SHP77 (cell line): ENCODE data around the gene TCL1A.
"Not testable (repeated sequence)": the region's sequence is repeated elsewhere in the genome, so short reads cannot be mapped to it uniquely, and the experiment has no call there.

Source experiments
- DNase-seq, 2 experiments: peaks; one replicate each; lab custom pipeline; 2025; lab: John Stamatoyannopoulos, UW

Gene TCL1A

DNA sequence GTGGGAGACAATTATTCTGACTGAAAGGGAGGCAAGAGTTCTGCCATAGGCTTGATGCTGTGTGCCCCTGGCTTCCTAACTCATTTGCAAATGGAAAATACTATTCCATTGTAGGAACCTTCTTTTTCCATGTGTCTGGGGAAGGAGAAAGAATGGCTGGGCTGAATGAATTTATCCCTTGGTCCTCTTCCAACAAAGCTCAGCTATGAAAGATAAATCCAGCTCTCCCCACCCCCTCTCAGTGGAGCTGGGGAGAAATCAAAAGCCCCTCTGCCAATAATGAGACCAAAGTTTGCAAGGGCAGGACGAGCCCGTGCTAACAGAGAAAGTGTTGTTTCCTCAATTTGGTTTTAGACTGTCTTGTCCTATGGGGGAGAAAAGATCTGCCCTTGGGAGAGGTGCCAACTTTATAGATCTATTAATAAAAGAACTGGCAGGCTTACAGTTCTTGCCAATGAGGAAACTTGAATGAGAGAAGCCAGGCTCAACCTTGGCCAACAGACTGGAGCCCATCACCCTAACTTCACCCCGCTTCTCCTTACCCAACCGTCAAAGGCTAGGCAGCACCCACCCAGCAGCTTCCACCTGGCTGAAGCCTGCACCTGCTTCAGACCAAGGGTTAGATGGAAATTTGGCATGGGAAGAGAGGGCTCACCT is 36.6 kb downstream of the TCL1A start:
- no peak for DNase-seq

DNA sequence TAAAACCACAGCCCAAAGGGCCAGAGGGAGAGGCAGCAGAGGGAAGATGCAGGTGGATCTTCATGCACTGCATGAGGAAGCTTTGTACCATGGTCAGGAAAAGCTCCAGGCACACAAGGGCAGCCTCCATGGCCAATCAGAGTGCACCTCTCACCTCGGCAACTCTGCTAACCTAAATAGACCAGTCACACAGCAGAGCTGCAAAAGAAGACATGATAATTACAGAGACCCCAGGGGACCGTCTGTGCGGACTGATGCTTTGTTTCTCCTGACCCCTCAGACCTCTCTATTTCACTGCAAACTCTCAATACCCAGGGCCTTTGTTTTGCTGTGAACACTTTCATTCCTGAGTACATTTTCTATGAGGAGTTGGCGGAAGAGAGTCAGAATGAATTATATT is 38.4 kb downstream of the TCL1A start:
- DNase-seq = no peak

DNA sequence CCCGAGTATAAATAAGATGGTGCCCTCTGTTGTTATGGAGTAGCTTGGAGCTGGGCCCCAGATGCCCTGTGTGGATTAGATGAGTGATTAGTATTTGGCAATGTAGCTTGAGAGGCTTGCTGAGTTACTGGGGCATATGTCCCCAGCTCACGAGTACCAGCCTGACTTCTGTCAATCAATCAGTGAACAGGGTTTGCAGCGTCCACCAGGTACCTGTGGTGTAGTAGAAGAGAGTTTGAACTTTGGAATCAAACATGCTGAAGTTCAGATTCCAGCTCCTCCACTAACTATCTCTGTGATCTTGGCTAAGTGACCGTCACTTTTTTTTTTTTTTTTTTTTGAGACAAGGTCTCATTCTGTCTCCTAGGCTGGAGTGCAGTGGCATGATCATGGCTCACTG is 39.3 kb downstream of the TCL1A start:
- DNase-seq = no peak

DNA sequence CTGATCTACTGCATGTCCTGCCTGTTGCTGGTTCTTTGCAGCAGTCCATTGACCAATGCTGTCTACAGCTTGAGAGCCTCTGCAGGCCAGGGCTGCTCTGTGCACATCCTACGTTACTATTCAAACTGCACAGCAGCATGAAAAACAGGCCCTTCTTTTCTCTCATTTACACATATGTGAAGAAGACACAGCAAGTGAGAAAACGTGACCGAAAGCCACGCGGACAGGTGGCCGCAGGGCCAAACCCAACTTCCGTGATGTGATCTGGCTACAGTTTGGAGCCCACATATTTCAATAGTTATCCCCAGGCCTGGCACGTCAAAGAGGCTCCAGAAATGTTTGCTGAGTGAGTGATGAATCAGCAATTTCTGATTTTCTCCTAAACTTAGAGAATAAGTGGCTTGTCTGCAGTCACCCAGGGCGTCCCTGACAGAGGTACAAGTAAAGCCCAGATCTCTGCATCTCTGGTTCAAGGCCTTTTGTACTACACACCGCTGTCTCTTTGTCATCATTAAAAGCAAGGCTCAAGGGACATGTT is 45.6 kb downstream of the TCL1A start:
- DNase-seq = no peak

DNA sequence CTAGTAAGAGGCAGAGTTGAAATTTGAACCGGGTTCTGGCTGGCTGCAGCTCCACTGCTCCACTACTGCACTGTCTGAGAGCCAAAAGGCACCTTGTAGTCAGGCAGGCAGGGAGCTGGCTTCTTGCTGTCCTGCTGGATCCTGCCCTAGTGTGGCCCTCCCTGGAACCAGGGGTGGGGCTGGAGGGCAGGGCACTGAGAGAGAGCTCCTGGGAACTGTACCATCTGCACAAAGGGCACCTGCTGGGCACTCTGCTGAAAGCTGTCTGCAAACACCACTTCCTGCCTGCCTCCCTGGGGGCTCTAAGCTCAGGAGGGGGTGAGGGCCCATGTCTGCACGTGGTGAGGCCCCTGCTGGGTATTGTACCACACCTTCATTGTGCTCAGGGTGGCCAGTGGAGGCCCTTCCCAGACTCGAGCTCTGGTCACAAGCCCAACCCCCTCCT is 46.7 kb downstream of the TCL1A start:
- no peak for DNase-seq

DNA sequence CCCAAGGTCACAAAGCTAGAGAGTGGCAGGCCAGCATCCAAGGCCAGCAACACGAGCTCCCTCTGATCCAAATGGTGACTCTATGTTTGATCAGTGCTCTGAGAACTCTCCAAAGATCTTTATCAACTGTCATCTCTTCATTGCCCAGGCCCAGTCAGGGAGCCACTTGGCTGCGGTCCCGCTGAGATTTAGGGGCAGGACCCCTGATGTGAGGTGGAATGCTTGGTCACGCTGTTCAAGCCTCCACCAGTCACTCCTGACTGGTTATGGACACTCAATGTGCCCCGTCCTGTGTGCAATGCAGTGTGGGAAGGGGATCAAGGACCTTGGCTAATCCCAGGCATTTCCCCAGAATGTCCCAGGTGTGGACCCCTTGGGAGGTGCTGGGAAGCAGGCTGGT is 47.5 kb downstream of the TCL1A start:
- DNase-seq = no peak

DNA sequence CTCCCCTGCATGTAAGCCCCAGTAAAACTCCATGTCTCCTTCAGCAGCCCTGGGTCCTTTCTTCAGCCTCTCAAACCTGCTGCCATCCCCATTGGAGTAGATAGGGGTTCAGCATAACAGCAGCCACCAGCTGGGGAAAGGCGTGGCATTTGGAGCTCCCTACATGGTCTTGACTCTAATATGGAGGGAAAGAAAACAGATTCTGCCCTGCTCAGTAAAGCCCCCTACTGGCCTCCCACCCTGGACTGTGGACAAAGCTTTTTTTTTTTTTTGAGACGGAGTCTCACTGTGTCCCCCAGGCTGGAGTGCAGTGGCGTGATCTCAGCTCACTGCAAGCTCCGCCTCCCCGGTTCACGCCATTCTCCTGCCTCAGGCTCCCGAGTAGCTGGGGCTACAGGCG is 48.4 kb downstream of the TCL1A start:
- not testable (repeated sequence) for DNase-seq

DNA sequence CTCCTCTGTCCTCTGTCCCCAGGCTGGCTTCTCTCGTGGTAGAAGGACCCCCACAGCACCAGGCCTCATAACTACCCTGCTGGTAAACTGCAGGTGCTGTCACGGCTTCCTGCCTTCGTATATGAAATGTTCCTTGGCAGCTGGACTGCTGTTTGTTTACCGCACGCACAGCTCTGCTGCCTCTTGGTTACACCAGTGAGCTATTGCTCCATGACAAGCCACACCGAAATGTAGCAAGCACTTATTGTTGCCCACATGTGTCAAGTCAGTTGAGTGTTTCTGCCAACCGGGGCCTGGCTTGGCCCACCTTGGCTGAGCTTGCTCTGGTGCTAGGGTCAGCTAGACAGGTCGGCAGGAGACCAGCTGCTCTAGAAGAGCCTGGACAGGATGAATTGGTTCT is 49.4 kb downstream of the TCL1A start:
- DNase-seq = peak in 1 of 2 experiments; percentile 47

DNA sequence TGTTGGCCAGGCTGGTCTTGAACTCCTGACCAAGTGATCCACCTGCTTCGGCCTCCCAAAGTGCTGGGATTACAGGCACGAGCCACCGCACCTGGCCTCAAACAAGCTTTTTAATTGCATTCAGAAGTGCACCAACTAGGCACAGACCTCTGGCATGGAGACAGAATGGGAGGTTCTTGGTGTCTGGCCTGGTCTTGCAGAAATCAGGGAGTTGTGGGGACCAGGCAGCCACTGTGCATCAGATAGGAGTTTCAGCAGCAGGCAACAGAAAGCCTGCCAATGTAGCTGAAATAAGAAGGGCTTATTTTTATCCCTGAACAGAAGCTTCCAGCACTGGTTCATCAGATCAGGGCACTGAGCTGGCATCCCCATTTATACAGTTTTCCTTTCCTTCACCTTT is 49.9 kb downstream of the TCL1A start:
- no peak for DNase-seq

DNA sequence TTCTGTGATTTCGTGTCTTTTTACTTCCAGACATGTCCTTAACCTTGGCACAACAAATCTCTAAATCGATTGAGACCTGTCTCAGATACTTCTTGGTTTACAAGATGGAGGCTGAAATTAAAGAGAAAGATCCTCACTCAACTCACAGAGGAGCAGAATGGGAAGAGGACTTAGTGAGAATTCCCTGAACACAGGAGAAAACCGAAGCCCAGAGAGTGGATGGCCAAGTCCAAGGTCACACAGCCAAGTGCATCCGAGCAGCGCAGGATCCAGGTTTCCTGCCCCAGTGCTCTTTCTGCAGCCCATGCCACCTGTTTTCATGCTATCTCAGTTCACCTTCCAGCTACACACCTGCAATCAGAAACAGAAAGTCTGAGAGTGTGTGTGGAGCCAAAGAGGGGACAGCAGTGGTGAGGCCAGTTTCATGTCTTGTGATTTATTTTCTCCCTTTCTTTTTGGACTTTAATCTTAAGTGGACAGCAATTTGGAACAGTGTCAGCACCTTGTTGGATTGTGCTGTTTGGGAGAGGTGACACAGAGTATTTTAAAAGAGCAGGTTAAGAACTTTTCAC is 50.6 kb downstream of the TCL1A start:
- DNase-seq = no peak

DNA sequence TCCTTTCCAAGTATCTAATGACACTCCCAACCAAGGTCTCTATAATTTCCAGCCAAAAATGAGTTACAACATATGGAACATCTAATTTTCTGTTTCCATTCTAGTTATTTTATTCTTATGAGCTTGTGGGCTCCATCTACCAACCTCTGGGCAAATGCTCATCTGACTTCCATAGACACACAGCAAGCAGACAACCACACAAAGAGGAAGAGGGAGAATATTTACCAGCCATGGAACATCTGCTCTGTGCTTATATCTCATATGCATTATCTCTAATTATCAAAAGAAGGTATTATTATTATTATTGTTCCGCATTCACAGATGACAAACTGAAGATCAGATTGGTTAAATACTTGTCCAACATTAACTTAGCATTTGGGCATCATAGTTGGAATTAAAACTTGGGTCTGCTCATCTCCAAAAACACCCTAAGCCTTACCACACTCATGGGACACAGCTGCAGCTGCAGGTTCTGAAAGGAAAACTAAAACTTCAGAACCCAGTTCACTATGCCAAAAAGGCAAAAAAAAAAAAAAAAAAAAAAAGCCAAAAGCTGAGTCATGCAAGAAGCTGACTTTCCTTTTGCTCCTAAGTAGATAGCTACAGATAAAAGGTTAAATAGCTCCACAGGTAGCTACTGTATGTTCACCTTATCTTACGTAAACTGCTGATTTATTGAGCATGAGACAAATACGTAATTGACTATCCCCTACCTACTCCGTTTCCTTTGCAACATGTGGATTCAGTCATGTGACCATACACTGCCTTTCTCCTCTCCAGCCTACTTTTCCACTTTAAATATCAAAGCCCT is 51.3 kb downstream of the TCL1A start:
- no peak for DNase-seq

DNA sequence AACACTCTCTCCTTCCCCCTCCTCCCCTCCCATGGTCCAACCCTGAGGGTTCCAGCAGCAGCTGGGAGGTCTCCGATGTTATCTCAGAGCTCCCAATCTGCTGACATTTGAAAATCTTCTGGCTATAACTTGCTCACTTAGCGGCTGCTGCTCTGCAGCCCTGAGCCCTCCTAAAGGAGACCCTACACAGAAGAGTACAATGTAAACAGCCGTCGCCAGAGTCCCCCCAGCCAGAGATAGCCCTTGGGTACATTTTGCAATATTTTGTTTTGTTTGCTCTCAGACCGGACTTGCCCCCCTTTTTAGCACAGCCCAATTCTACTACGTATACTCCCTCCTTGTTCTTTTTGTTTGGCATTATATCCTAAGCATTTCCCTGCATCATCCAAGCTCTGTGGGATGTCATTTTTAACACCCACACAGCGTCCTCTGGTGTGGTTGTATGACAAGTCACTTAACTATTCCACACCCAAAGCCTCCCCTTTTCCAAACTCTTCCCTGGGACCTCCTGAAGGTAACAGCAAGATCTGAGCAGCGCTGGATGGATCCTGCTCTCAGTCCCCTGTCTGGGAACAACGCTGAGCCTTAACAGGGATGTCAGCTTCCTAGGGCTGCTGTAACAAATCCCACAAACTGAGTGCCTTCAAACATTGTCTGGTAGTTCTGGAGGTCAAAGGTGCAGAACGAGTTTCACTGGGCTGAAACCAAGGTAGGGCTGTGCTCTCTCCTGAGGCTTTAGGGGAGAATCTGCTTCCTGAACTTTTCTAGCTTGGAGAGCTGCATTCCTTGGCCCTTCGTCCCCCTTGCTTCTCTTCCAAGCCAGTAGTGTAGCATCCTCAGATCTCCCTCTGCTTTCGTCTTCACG is 53.0 kb downstream of the TCL1A start:
- DNase-seq = no peak

DNA sequence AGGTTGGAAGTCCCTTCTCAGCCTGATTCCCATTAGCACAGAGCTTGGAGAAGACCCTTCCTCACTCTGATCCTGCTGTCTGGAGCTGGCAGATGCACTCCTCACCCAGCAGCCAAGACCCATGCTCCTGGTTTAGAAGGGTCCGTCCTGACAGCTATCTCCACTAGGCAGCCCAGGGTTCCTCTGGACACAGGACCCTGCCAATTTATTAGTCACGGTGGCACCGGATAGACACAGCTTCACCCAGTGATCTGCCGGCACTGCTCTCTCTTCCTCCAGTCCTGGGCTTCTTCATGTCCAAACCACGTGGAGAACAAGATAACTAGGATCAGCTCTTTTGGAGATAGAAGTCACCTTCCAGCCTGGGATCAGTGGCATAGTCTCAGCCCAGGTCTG is 53.9 kb downstream of the TCL1A start:
- no peak for DNase-seq
